ENCODE data around the gene INTS3.

INTS3 gene

GRCh38 chr1:153748903-153749302, 21.1 kb downstream of the INTS3 start:
- TF ChIP-seq, protein P1, sequence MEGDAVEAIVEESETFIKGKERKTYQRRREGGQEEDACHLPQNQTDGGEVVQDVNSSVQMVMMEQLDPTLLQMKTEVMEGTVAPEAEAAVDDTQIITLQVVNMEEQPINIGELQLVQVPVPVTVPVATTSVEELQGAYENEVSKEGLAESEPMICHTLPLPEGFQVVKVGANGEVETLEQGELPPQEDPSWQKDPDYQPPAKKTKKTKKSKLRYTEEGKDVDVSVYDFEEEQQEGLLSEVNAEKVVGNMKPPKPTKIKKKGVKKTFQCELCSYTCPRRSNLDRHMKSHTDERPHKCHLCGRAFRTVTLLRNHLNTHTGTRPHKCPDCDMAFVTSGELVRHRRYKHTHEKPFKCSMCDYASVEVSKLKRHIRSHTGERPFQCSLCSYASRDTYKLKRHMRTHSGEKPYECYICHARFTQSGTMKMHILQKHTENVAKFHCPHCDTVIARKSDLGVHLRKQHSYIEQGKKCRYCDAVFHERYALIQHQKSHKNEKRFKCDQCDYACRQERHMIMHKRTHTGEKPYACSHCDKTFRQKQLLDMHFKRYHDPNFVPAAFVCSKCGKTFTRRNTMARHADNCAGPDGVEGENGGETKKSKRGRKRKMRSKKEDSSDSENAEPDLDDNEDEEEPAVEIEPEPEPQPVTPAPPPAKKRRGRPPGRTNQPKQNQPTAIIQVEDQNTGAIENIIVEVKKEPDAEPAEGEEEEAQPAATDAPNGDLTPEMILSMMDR (IDR thresholded peaks at IDR 0.05; ENCODE audit: low read depth, low read length) = no peak
- no peak for DNase-seq (ENCODE audit: low read depth in 2 of 2)
- H3K4me3 ChIP-seq (replicated peaks in 1 of 2; ENCODE audit: low read depth in 2 of 2, low read length in 2 of 2) = no peak overlapping the region

DNA sequence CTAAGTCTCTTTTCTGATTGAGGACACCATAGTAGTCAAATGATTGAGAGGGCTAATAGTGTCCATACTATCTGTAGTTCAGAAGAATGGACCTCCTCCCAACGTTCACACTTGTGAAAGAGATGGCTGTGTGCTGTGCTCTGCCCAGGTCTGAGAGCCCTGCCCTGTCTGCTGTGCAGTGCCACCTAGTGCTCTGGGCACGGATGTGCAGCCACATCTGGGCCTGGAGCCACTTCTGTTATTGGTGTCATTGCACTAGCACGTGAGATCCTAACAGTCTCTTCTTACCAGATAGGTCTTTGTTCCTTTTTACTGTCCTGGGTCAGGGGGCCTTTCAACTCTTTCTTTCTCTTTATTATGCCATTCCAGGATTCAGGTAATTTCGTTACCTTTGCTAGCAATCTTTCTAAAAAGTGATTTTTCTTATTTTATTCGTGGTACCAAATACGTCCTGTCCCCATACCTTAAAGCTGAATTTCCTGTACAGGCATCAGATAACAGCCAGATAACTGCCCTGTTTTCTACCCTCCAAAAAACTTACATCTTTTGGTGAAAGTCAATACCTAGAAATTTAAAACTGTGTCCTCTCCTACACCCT, 21.7 kb downstream of the INTS3 start:
- no peak overlapping the region for H3K4me3 ChIP-seq (replicated peaks in 1 of 2; ENCODE audit: low read depth in 2 of 2, low read length in 2 of 2)
- TF ChIP-seq, protein P1 (IDR thresholded peaks at IDR 0.05; ENCODE audit: low read depth, low read length) = peak; percentile 95
- DNase-seq (ENCODE audit: low read depth in 2 of 2) = peak; percentile 82 to 90

GRCh38 chr1:153750026-153750995, 22.5 kb downstream of the INTS3 start:
- peak in 1 of 2 donors; percentile 64 for DNase-seq (ENCODE audit: low read depth in 2 of 2)
- TF ChIP-seq, protein P1 (IDR thresholded peaks at IDR 0.05; ENCODE audit: low read depth, low read length) = peak; percentile 8
- H3K4me3 ChIP-seq (replicated peaks in 1 of 2; ENCODE audit: low read depth in 2 of 2, low read length in 2 of 2) = no peak overlapping the region

GRCh38 chr1:153752072-153752471, 24.2 kb downstream of the INTS3 start:
- DNase-seq (ENCODE audit: low read depth in 2 of 2) = peak; percentile 25 to 61
- H3K4me3 ChIP-seq (replicated peaks in 1 of 2; ENCODE audit: low read depth in 2 of 2, low read length in 2 of 2) = no peak overlapping the region
- TF ChIP-seq, protein P1 (IDR thresholded peaks at IDR 0.05; ENCODE audit: low read depth, low read length) = no peak

DNA sequence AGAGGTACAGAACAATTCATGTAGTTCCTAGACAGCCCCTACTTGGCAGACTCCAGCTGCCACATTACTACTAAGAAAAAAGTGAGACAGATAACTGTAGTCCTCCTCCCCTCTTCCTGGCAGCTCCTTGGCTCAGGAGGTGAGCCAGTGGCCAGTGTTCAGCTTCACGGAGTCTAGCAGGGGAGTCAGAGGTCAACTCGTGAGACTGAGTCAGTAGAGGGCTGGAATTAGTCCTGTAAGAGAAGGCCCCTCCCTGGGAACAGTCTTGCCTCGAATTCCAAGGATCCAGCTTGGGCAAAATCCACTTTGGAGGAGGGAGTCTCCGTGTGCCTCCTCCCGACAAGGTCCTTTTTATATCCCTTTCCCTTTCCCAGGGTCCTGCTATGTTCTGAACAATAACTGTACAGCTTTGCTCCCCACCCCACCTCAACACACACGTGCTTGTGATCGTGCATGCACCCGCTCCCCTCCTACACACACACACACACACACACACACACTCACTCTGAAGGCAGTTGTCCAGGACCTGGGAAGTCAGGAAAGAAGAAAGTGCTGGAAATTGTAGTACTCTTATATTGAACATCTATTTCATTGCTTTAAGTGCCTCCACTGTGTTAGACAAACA, 24.8 kb downstream of the INTS3 start:
- no peak overlapping the region for H3K4me3 ChIP-seq (replicated peaks in 1 of 2; ENCODE audit: low read depth in 2 of 2, low read length in 2 of 2)
- peak; percentile 83 to 96 for DNase-seq (ENCODE audit: low read depth in 2 of 2)
- TF ChIP-seq, protein P1 (IDR thresholded peaks at IDR 0.05; ENCODE audit: low read depth, low read length) = no peak

DNA sequence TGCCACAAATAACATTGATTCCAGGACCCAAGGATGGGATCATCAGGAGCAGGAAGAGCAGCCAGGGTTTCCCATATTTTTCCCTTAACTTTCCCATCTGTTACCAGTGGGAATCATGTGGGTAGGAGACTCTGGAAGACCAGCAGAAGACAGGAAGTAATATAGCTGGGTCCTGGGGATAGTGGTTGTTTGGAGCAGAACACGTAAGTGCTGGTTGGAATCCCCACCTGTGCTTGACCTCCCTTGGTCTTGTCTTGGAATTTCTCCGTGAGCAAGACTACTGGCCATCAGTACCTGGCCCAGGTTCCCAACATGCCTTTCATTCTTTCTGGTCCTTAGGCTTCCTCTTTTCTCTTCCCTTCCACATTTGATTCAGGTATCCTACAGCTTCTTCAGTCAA, 26.4 kb downstream of the INTS3 start:
- no peak overlapping the region for H3K4me3 ChIP-seq (replicated peaks in 1 of 2; ENCODE audit: low read depth in 2 of 2, low read length in 2 of 2)
- TF ChIP-seq, protein P1 (IDR thresholded peaks at IDR 0.05; ENCODE audit: low read depth, low read length) = no peak

More for the DNA sequence above, 26.4 kb downstream of the INTS3 start:
- no peak for DNase-seq (ENCODE audit: low read depth in 2 of 2)

Measured in cardiac fibroblast (primary cell).